Keratinocyte (primary cell): Measurements from ENCODE around the gene CNDP2. TPM values are rescaled to one million over a fixed set of nuclear protein-coding genes. Genes with fewer than 3 reads are reported as not detected.

Experiments
- DNase-seq: peaks from one replicate; pipeline ENCODE4 v3.0.0-alpha.2; 2011; ENCODE audit warnings: low read depth, missing footprints, low spot score
- FAIRE-seq: peaks from 2 replicates; lab custom pipeline; 2011; peaks lifted over from hg19 to GRCh38; lab: Jason Lieb, UNC
- H2AFZ ChIP-seq: 2 replicates; pipeline ENCODE4 v1.6.0; 2012; ENCODE audit warnings: low read length, control low read depth, inconsistent platforms; ENCODE audit not compliant: control insufficient read depth
- H3K27ac ChIP-seq: 2 replicates; pipeline ENCODE4 v1.5.1; 2011; ENCODE audit warnings: low read length; ENCODE audit not compliant: control insufficient read depth, insufficient read depth
- H3K27me3 ChIP-seq: 3 replicates; pipeline ENCODE4 v1.6.0; 2011; ENCODE audit warnings: low read length; ENCODE audit not compliant: control insufficient read depth, insufficient read depth; ENCODE audit errors: extremely low read depth
- H3K36me3 ChIP-seq, 2 experiments: 2 replicates in 1 of 2; 3 replicates in 1 of 2; pipeline ENCODE4 v1.5.1; 2011; ENCODE audit warnings: low read length in 2 of 2, mild to moderate bottlenecking in 1 of 2; ENCODE audit not compliant: control insufficient read depth in 2 of 2, insufficient read depth in 2 of 2; ENCODE audit errors: extremely low read depth in 1 of 2
- H3K4me1 ChIP-seq: 3 replicates; pipeline ENCODE4 v1.5.1; 2011; ENCODE audit warnings: low read length; ENCODE audit not compliant: control insufficient read depth, insufficient read depth; ENCODE audit errors: extremely low read depth
- H3K4me2 ChIP-seq: 3 replicates; pipeline ENCODE4 v1.6.0; 2011; ENCODE audit warnings: low read depth, low read length; ENCODE audit not compliant: control insufficient read depth, insufficient read depth; ENCODE audit errors: extremely low read depth
- H3K4me3 ChIP-seq, 3 experiments: fragments of 200-600 bp in 1 of 3; sonication (generic) in 1 of 3; 2 replicates in 2 of 3; 3 replicates in 1 of 3; pipeline ENCODE4 v1.5.1; 2011 to 2016; ENCODE audit warnings: low read length in 3 of 3, mild to moderate bottlenecking in 3 of 3, control low read depth in 2 of 3, inconsistent platforms in 1 of 3, low read depth in 1 of 3, mixed read lengths in 1 of 3, mixed run types in 1 of 3, moderate library complexity in 1 of 3; ENCODE audit not compliant: control insufficient read depth in 2 of 3, insufficient read depth in 2 of 3; ENCODE audit errors: extremely low read depth in 1 of 3
- H3K79me2 ChIP-seq: 2 replicates; pipeline ENCODE4 v1.6.0; 2012; ENCODE audit warnings: low read length; ENCODE audit not compliant: control insufficient read depth, insufficient read depth
- H3K9ac ChIP-seq: 3 replicates; pipeline ENCODE4 v1.6.0; 2011; ENCODE audit warnings: low read length; ENCODE audit not compliant: control insufficient read depth, insufficient read depth; ENCODE audit errors: extremely low read depth
- H3K9me1 ChIP-seq: 3 replicates; pipeline ENCODE4 v1.6.0; 2011; ENCODE audit warnings: low read length; ENCODE audit not compliant: control insufficient read depth, insufficient read depth; ENCODE audit errors: extremely low read depth
- H3K9me3 ChIP-seq: 2 replicates; pipeline ENCODE4 v1.5.1; 2012; ENCODE audit warnings: low read depth, low read length; ENCODE audit not compliant: control insufficient read depth
- H4K20me1 ChIP-seq: 3 replicates; pipeline ENCODE4 v1.6.0; 2011; ENCODE audit warnings: low read length; ENCODE audit not compliant: control insufficient read depth, insufficient read depth; ENCODE audit errors: extremely low read depth
- EZH2 ChIP-seq: IDR thresholded peaks from one replicate; pipeline ENCODE4 v1.6.1; 2012; ENCODE audit warnings: inconsistent platforms, mild to moderate bottlenecking, low read length, moderate library complexity
- dilution Hi-C: fragments of 300-500 bp; cut with MboI; formaldehyde crosslinking; loops from one replicate; pipeline ENCODE4 v1.7.0; 2020; ENCODE audit warnings: low sequenced_read_pairs; ENCODE audit not compliant: extremely low pct_ligation_motif_present
- polyA plus RNA-seq, 5 experiments: library from polyadenylated mRNA; depleted of rRNA in 3 of 5; stranded (reverse) in 3 of 5; stranded (forward) in 1 of 5; unstranded in 1 of 5; fragments of >200 nt; gene quantifications; 1 replicate in 1 of 5; 2 replicates in 3 of 5; 3 replicates in 1 of 5; pipeline versions ENCODE4 v1.2.1 to v1.2.3, GENCODE V29; 2011 to 2012; ENCODE audit warnings: missing spikeins in 2 of 5, low read depth in 1 of 5, low replicate concordance in 1 of 5
- TF ChIP-seq, protein P1 (sequence below), 3 experiments: IDR thresholded peaks in 1 of 3; conservative IDR thresholded peaks in 1 of 3; optimal IDR thresholded peaks in 1 of 3; 2 replicates in 2 of 3; 3 replicates in 1 of 3; pipeline versions ENCODE3 to v1.5.1; 2011; ENCODE audit warnings: low read length in 3 of 3, mild to moderate bottlenecking in 3 of 3, moderate library complexity in 2 of 3, control low read depth in 1 of 3, inconsistent platforms in 1 of 3; ENCODE audit not compliant: insufficient read depth in 2 of 3; ENCODE audit errors: extremely low read depth in 1 of 3

Gene CNDP2
- polyA plus RNA-seq, 1 donor (not counting 4 experiments of a cell fraction or from before 2014, with no cell fraction given) = 126 TPM

DNA sequence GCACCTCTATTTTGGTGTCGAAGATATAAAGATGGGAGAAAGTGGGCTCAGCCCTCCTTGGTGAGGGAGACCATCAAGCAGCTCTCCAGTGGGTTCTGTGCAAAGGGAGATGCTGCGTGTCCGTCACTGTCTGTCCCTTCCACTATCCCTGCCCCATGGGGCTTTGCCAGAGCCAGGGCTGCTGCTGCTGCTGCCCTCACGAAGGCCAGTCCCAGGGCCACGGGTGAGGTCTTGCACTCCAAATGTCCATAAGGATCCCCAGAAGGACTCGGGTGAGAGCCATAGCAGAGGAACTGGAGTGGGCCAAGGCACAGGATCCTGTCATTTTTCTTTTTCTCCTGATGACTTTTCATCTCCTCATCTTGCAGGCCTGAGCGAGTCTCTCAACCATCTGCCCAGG lies 35.3 kb upstream of the CNDP2 start:
- no peak overlapping the region for H3K4me2 ChIP-seq
- no peaks in the 10 kb centered on the region for H3K79me2 ChIP-seq
- peaks cover 39% of the 10 kb centered on the region for H3K27me3 ChIP-seq
- no peak overlapping the region for H3K9ac ChIP-seq
- H3K4me3 ChIP-seq = no peak overlapping the region
- H3K36me3 ChIP-seq = no peaks in the 10 kb centered on the region
- no peak overlapping the region for H3K27ac ChIP-seq
- dilution Hi-C loops = no loop called here
- H2AFZ ChIP-seq = no peak overlapping the region
- H3K4me1 ChIP-seq = no peaks in the 10 kb centered on the region
- FAIRE-seq = no peak
- H4K20me1 ChIP-seq = no peaks in the 10 kb centered on the region
- TF ChIP-seq, protein P1, sequence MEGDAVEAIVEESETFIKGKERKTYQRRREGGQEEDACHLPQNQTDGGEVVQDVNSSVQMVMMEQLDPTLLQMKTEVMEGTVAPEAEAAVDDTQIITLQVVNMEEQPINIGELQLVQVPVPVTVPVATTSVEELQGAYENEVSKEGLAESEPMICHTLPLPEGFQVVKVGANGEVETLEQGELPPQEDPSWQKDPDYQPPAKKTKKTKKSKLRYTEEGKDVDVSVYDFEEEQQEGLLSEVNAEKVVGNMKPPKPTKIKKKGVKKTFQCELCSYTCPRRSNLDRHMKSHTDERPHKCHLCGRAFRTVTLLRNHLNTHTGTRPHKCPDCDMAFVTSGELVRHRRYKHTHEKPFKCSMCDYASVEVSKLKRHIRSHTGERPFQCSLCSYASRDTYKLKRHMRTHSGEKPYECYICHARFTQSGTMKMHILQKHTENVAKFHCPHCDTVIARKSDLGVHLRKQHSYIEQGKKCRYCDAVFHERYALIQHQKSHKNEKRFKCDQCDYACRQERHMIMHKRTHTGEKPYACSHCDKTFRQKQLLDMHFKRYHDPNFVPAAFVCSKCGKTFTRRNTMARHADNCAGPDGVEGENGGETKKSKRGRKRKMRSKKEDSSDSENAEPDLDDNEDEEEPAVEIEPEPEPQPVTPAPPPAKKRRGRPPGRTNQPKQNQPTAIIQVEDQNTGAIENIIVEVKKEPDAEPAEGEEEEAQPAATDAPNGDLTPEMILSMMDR (optimal IDR thresholded peaks at IDR 0.05 in 1 of 3, IDR thresholded peaks at IDR 0.05 in 1 of 3, conservative IDR thresholded peaks at IDR 0.05 in 1 of 3; ENCODE audit: extremely low read depth in 1 of 3, insufficient read depth in 2 of 3, low read length in 3 of 3) = no peak
- no peak for TF ChIP-seq EZH2
- no peaks in the 10 kb centered on the region for H3K9me1 ChIP-seq
- DNase-seq = no peak
- no peaks in the 10 kb centered on the region for H3K9me3 ChIP-seq

DNA sequence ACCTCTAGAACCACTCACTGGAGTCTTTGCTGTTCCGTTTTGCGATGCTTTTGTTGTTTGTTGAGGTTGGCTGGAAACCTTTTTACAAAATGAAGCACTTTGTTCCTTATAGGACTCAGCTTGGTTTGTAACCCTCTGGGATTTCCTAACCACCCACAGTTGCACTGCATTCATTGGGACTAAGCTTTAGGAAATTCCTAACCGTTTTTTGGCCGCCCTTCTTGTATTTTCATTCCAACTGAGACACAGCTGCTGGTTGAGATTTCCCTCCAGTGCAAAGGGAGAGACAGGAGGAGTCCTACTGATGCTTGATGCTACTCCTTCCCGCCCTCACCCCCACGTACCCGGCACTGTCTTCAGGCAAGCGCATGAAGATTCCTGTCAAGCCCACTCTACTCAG lies 32.9 kb upstream of the CNDP2 start:
- Histone ChIP-seq H3K27ac (no peak overlapping the region), H3K9me1 (no peaks in the 10 kb centered on the region), H3K4me1 (peaks cover 3% of the 10 kb centered on the region), H3K4me3 (no peak overlapping the region), H3K9ac (no peak overlapping the region), H3K9me3 (no peaks in the 10 kb centered on the region), H2AFZ (no peak overlapping the region), H4K20me1 (no peaks in the 10 kb centered on the region), H3K36me3 (no peaks in the 10 kb centered on the region), H3K79me2 (no peaks in the 10 kb centered on the region), H3K4me2 (no peak overlapping the region), H3K27me3 (peaks cover 17% of the 10 kb centered on the region)
- no peak for DNase-seq
- dilution Hi-C loops = no loop called here
- FAIRE-seq = no peak
- TF ChIP-seq, protein P1 (optimal IDR thresholded peaks at IDR 0.05 in 1 of 3, IDR thresholded peaks at IDR 0.05 in 1 of 3, conservative IDR thresholded peaks at IDR 0.05 in 1 of 3; ENCODE audit: extremely low read depth in 1 of 3, insufficient read depth in 2 of 3, low read length in 3 of 3) = no peak
- TF ChIP-seq EZH2 = no peak
